ENCODE measurements around the gene MAG.

MAG gene

GRCh38 chr19:35341006-35341405 is 49.0 kb downstream of the MAG start:
- no peak for TF ChIP-seq CTCF (conservative IDR thresholded peaks at IDR 0.05; ENCODE audit: low read depth, low read length)
- no peak for DNase-seq (ENCODE audit: low read depth)
- H3K4me3 ChIP-seq (ENCODE audit: low read length), result no peak overlapping the region

GRCh38 chr19:35341565-35342225 is 49.7 kb downstream of the MAG start:
- H3K4me3 ChIP-seq (ENCODE audit: low read length), result no peak overlapping the region
- DNase-seq (ENCODE audit: low read depth), result no peak
- no peak for TF ChIP-seq CTCF (conservative IDR thresholded peaks at IDR 0.05; ENCODE audit: low read depth, low read length)

- TF ChIP-seq CTCF (conservative IDR thresholded peaks at IDR 0.05; ENCODE audit: low read depth, low read length), result no peak
- DNase-seq (ENCODE audit: low read depth), result no peak
- H3K4me3 ChIP-seq (ENCODE audit: low read length), result no peak overlapping the region
Observed at GRCh38 chr19:35342430-35342829, 50.5 kb downstream of the MAG start.

GRCh38 chr19:35344511-35345031 is 52.6 kb downstream of the MAG start:
- TF ChIP-seq CTCF (conservative IDR thresholded peaks at IDR 0.05; ENCODE audit: low read depth, low read length), result no peak
- H3K4me3 ChIP-seq (ENCODE audit: low read length), result no peak overlapping the region
- DNase-seq (ENCODE audit: low read depth), result no peak

GRCh38 chr19:35345671-35346111 is 53.7 kb downstream of the MAG start:
- no peak overlapping the region for H3K4me3 ChIP-seq (ENCODE audit: low read length)
- DNase-seq (ENCODE audit: low read depth), result no peak
- no peak for TF ChIP-seq CTCF (conservative IDR thresholded peaks at IDR 0.05; ENCODE audit: low read depth, low read length)

GRCh38 chr19:35346193-35347052 is 54.5 kb downstream of the MAG start:
- no peak for DNase-seq (ENCODE audit: low read depth)
- H3K4me3 ChIP-seq (ENCODE audit: low read length), result no peak overlapping the region

More at GRCh38 chr19:35346193-35347052, 54.5 kb downstream of the MAG start:
- TF ChIP-seq CTCF (conservative IDR thresholded peaks at IDR 0.05; ENCODE audit: low read depth, low read length), result no peak

All from retinal pigment epithelial cell (primary cell).